Gastroesophageal sphincter (tissue), 4 donors: Measurements from ENCODE around the gene CDYL2. TPM values are rescaled to one million over a fixed set of nuclear protein-coding genes. Genes with fewer than 3 reads are reported as not detected.

Experiments
- ATAC-seq: fragments of 150-250 bp; one replicate; pipeline ENCODE4 v1.9.1; 2016; ENCODE audit warnings: mild to moderate bottlenecking, moderate library complexity
- H3K27ac ChIP-seq, 4 donors: fragments of 200-600 bp; sonication (generic) in 3 of 4; 1 replicate in 3 of 4; 2 replicates in 1 of 4; pipeline ENCODE4 v1.5.1; 2016 to 2019
- H3K27me3 ChIP-seq: fragments of 200-600 bp; sonication (generic); one replicate; pipeline ENCODE4 v1.5.1; 2019
- H3K36me3 ChIP-seq, 2 donors: fragments of 200-600 bp; sonication (generic); one replicate each; pipeline ENCODE4 v1.5.1; 2019; ENCODE audit warnings: control low read depth in 1 of 2
- H3K4me1 ChIP-seq, 3 donors: fragments of 200-600 bp; sonication (generic); 1 replicate in 2 of 3; 2 replicates in 1 of 3; pipeline ENCODE4 v1.5.1; 2016 to 2019; ENCODE audit warnings: control low read depth in 2 of 3
- H3K4me3 ChIP-seq, 2 donors: fragments of 200-600 bp; sonication (generic); one replicate each; pipeline ENCODE4 v1.5.1; 2019; ENCODE audit warnings: mild to moderate bottlenecking in 1 of 2, moderate library complexity in 1 of 2
- H3K9me3 ChIP-seq, 3 donors: fragments of 200-600 bp; sonication (generic); one replicate each; pipeline ENCODE4 v1.5.1; 2017 to 2019; ENCODE audit warnings: control low read depth in 2 of 3
- EP300 ChIP-seq: sonication (generic); formaldehyde crosslinking; IDR thresholded peaks from one replicate; pipeline ENCODE4 v1.6.1; 2017; ENCODE audit warnings: antibody characterized with exemption, mild to moderate bottlenecking
- POLR2A ChIP-seq, 2 donors: fragments of 450-650 bp; IDR thresholded peaks; one replicate each; pipeline ENCODE4 v1.6.1; 2017; ENCODE audit warnings: antibody characterized with exemption in 2 of 2, mild to moderate bottlenecking in 2 of 2, moderate library complexity in 1 of 2
- POLR2AphosphoS5 ChIP-seq: sonication (generic); formaldehyde crosslinking; IDR thresholded peaks from one replicate; pipeline ENCODE4 v1.6.1; 2017; ENCODE audit warnings: antibody characterized with exemption
- WGBS, 2 donors: methylation state at CpG; one replicate each; pipeline ENCODE4 v1.1.5; 2018; ENCODE audit warnings: low coverage in 1 of 2; 5-methylcytosine and 5-hydroxymethylcytosine counted together
- total RNA-seq, 4 donors: library from RNA; depleted of rRNA; stranded (reverse); fragments of >200 nt; gene quantifications; one replicate each; pipeline ENCODE4 v1.1.0, GENCODE V29; 2016
- TF ChIP-seq, protein P1 (sequence below), 4 experiments: fragments of 200-600 bp in 2 of 4; fragments of 450-650 bp in 2 of 4; sonication (generic) in 1 of 4; IDR thresholded peaks; one replicate each; pipeline ENCODE4 v1.5.1; 2017 to 2019; ENCODE audit warnings: antibody characterized with exemption in 4 of 4, mild to moderate bottlenecking in 2 of 4, moderate library complexity in 2 of 4

The CDYL2 gene
- total RNA-seq, 4 donors from 2014 or later: 0.78 to 11.7 (median 3.2) TPM

DNA sequence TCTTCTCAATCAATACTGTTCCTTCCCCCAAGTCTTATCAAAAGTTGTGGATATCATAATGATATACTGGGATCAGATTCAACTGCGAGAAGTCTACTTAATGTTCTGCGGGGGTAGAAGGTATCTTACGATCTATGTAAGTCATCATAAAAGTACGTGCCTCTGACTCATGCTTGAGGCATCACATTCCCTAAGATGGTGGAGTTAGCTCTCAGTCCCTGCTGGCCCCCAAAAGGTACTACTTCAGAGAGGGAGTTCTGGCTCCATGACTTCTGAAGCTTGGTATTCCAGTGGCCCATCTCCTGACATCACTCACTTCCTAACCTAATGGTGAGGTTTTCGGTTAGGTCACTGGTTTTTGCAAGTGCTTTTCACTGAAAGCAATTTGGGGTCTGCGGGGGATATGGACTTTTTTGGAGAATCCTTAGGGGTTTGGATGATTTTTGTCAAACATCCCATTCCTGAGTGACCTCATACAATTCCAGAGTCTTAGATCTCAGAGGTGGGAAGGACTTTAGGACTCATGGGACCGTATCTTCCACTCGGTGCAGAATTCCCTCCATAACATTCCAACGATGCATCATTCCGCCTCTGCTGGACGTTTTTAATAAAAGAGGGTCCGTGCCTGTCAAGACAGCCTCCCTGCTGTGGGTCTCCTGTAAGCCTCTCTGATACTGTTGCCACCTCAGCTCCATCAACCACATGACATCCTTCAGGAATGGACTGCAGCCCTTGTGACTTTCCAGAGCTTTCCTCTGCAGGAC is 189.3 kb downstream of the CDYL2 start:
- 81 to 82% methylated on average over 8 to 12 of the region's 12 CpGs for WGBS, 2 donors
- Histone ChIP-seq H3K4me3 (no peak overlapping the region), H3K27ac (no peak overlapping the region), H3K36me3 (no peaks in the 10 kb centered on the region), H3K9me3 (peaks cover 0 to 11% (median 0%) of the 10 kb centered on the region in 3 donors), H3K27me3 (no peaks in the 10 kb centered on the region), H3K4me1 (no peaks in the 10 kb centered on the region)
- no peak for ATAC-seq
- TF ChIP-seq POLR2A (IDR thresholded peaks at IDR 0.05): no peak
- TF ChIP-seq POLR2AphosphoS5: no peak
- TF ChIP-seq EP300: no peak
- TF ChIP-seq, protein P1, sequence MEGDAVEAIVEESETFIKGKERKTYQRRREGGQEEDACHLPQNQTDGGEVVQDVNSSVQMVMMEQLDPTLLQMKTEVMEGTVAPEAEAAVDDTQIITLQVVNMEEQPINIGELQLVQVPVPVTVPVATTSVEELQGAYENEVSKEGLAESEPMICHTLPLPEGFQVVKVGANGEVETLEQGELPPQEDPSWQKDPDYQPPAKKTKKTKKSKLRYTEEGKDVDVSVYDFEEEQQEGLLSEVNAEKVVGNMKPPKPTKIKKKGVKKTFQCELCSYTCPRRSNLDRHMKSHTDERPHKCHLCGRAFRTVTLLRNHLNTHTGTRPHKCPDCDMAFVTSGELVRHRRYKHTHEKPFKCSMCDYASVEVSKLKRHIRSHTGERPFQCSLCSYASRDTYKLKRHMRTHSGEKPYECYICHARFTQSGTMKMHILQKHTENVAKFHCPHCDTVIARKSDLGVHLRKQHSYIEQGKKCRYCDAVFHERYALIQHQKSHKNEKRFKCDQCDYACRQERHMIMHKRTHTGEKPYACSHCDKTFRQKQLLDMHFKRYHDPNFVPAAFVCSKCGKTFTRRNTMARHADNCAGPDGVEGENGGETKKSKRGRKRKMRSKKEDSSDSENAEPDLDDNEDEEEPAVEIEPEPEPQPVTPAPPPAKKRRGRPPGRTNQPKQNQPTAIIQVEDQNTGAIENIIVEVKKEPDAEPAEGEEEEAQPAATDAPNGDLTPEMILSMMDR (IDR thresholded peaks at IDR 0.05): no peak

DNA sequence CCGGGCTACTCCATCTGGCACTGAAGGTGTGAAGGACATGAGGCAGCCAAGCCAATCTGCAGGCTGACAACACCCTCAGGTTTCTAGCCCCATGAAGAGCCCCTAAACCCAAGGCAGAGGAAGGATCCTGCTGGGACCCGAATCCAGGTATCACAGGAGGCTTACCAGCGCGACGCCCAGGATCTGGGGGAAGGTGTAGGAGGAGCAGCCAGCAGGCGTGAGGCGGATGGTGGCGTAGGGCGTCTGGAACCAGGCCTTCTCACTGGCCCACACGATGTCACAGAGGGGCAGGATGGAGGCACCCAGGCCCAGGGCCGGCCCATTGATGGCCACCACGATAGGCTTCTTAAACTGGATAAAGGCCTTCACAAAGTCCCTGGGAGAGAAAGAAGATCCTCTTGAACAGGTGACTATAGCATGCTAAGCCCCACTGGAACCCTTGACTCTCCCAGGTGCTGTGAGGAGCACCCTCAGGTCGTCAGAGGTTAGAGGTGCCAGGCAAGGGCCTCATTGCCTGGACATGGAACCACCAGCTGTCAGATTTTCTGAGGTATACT is 191.9 kb downstream of the CDYL2 start:
- no peak overlapping the region for H3K27ac ChIP-seq
- no peaks in the 10 kb centered on the region for H3K4me1 ChIP-seq
- TF ChIP-seq, protein P1 (IDR thresholded peaks at IDR 0.05): no peak
- no peak for TF ChIP-seq POLR2AphosphoS5
- TF ChIP-seq EP300: no peak
- TF ChIP-seq POLR2A (IDR thresholded peaks at IDR 0.05): no peak
- H3K4me3 ChIP-seq: no peak overlapping the region
- ATAC-seq: no peak
- peaks cover 0 to 11% (median 0%) of the 10 kb centered on the region in 3 donors for H3K9me3 ChIP-seq
- WGBS, 2 donors: 85 to 90% methylated on average over 4 to 8 of the region's 13 CpGs
- H3K27me3 ChIP-seq: no peaks in the 10 kb centered on the region
- H3K36me3 ChIP-seq: no peaks in the 10 kb centered on the region

DNA sequence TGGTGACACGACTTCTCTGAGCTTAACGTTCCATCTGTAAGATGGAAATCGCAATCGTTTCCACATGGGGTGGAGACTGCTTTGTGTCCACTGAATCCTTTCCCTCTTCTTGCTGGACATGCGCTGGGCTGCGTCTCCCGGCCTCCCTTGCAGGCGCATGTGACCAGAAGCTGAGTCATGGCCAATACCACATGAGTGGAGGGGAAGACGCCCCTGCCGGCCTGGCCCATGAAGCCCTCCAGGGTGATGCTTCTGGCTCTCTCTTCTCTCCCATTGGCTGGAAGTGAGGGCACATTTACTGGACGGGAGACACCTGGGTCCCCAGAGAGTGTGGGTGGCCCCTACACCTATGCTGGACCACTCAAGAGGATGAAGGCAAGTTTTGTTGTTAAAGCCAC is 192.5 kb downstream of the CDYL2 start:
- TF ChIP-seq EP300: no peak
- no peak for TF ChIP-seq POLR2A (IDR thresholded peaks at IDR 0.05)
- TF ChIP-seq, protein P1 (IDR thresholded peaks at IDR 0.05): no peak
- no peak for TF ChIP-seq POLR2AphosphoS5
- Histone ChIP-seq H3K36me3 (no peaks in the 10 kb centered on the region), H3K4me1 (no peaks in the 10 kb centered on the region), H3K4me3 (no peak overlapping the region), H3K27me3 (no peaks in the 10 kb centered on the region), H3K9me3 (peaks cover 0 to 11% (median 0%) of the 10 kb centered on the region in 3 donors), H3K27ac (no peak overlapping the region)
- no peak for ATAC-seq
- WGBS, 2 donors: 92 to 100% methylated on average over 3 to 9 of the region's 11 CpGs

DNA sequence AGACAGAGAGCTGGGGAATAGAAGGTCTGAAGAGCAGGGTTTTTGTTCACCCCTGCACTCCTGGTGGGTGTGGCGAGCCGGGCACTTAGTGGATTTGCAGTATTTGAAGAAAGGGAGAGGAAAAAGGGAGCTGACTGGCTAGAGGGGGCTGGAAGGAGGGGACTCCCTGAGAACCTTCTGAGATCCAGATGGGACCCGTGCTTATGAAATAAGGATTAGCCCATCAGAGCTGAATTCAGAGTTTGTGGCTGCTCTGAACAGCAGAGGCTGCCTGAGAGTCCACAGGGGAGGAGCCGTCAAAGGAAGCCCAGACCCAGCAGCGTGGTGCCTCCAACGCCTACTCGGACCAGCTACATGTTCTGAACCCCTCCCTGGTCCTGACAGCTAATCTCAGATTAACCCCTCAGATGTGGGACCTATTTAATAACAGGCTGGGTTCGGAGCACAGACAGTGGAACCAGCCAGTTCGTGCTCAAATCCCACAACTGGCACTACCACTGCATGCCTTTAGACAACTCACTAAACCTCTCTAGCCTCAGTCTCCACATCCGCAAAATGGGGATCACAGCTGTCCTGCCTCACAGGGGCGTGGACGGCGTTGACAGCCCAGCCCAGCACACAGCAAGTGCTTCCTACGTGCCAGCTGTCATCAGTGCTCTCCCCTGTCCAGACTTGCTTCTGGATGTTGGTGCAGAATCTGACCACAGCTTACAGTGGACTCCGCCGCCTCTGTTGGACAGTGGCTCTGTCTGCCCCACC is 193.0 kb downstream of the CDYL2 start:
- WGBS, 2 donors: 67 to 83% methylated on average over 1 to 7 of the region's 16 CpGs

More for the DNA sequence above, 193.0 kb downstream of the CDYL2 start:
- TF ChIP-seq POLR2A (IDR thresholded peaks at IDR 0.05) (no peak), EP300 (no peak), POLR2AphosphoS5 (no peak)
- TF ChIP-seq, protein P1 (IDR thresholded peaks at IDR 0.05): no peak
- no peaks in the 10 kb centered on the region for H3K36me3 ChIP-seq
- ATAC-seq: no peak
- H3K4me3 ChIP-seq: no peak overlapping the region
- peaks cover 0 to 11% (median 0%) of the 10 kb centered on the region in 3 donors for H3K9me3 ChIP-seq
- H3K27ac ChIP-seq: no peak overlapping the region
- H3K4me1 ChIP-seq: no peaks in the 10 kb centered on the region
- H3K27me3 ChIP-seq: no peaks in the 10 kb centered on the region
